HG03378 (cell line): ENCODE data around the gene ULK3.

ENCODE experiments used
- ATAC-seq: cut with Tn5 transposase; IDR thresholded peaks from one replicate; pipeline ENCODE4 v1.9.1; 2021; ENCODE audit warnings: mild to moderate bottlenecking, moderate library complexity; ENCODE audit not compliant: unreplicated experiment

The ULK3 gene

DNA sequence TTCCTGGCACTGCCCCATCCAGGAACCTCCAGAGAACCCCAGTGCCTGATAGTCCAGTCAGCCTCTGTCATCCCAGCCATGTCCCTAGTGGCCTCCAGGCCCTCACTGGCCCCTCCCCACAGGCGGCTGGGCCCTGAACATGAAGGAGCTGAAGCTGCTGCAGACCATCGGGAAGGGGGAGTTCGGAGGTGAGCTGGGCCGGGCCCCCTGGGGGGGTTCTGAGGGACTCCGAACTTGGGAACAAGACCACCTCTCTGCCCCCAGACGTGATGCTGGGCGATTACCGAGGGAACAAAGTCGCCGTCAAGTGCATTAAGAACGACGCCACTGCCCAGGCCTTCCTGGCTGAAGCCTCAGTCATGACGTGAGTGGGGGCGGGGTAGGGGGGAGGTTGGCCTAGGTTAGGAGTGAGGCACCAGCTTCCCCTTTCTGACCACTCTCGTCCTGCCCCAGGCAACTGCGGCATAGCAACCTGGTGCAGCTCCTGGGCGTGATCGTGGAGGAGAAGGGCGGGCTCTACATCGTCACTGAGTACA is 42.3 kb downstream of the ULK3 start:
- no peak for ATAC-seq

GRCh38 chr15:74799856-74800558 is 42.9 kb downstream of the ULK3 start:
- ATAC-seq = no peak

- ATAC-seq = no peak
These were observed 43.6 kb downstream of the ULK3 start for GRCh38 chr15:74799255-74799855.

GRCh38 chr15:74798388-74799254 is 44.3 kb downstream of the ULK3 start:
- ATAC-seq = no peak

DNA sequence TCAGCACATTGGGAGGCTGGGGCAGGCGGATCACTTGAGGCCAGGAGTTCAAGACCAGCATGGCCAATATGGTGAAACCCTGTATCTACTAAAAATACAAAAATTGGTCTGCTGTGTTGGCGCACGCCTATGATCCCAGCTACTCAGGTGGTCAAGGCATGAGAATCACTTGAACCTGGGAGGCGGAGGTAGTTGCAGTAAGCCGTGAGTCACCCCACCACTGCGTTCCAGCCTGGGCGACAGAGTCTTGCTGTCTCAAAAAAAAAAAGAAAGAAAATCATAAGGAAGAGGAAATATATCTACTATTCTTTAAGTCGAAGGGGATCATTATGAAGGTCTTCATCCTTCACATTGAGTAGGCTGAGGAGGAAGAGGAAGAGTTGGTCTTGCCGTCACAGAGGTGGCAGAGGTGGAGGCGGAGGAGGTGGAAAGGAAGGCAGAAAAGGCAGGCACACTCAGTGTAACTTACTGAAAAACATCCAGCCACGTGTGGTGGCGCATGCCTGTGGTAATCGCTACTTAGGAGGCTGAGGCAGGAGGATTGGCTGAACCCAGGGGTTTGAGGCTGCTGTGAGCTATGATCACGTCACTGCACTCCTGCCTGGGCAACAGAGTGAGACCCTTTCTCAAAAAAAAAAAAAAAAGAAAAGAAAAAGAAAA is 46.9 kb downstream of the ULK3 start:
- no peak for ATAC-seq

DNA sequence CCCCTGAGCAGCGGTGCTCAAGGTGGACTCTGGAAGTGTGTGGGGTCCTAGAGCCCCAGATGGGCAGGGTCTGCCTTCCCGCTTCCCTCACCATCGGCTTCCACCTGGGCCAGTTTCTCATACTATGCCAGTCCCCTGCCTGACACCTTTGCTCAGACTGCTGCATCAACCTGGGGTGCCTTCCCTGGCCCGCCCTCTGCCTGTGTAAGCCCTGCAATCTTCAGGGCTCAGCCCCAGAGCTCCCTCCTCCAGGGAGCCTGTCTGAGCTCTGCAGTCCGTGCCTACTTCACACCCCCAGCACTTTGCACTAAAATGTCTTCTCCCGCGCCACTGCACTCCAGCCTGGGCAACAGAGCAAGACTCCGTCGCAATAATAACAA is 48.0 kb downstream of the ULK3 start:
- ATAC-seq = no peak

- no peak for ATAC-seq
These were observed 48.5 kb downstream of the ULK3 start for GRCh38 chr15:74794248-74794969.

- no peak for ATAC-seq
These were observed 49.6 kb downstream of the ULK3 start for GRCh38 chr15:74793135-74794028.

DNA sequence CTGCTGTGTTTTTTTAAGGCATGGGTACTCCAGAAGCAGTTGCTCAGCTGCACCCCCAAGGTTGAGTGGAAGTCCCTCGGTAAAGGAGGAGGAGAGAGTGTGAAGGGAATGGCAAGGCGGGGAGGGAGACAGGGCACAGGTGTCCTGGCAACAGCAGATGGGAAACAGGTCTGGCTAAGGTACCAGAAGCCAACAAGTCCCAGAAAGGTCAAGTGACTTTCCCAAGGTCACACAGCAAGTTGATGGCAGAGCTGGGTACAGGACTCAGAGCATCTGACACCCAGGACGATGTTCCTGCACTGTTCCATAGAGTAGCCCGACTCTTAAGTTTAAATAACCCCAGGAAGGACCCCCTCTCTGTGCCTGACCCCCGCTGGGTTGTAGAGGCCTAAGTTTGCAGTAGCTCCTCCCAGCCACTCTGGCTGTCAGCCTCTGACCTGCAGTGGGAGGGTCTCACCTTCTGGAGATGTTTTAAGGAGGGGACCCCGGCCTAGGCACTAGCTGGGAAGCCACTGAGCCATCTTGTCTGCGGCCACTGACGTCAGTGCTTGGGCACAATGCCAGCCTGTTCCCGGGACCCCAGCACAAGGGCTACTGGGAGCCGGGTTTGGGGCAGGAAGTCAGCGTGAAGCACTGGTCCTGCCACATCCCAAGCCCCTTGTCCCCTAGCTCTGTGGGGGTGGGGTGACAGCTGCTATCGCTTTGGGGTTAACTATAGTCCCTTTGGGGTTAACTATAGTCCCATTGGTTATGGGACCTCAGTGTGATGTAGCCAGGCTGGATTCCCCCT is 50.5 kb downstream of the ULK3 start:
- no peak for ATAC-seq

DNA sequence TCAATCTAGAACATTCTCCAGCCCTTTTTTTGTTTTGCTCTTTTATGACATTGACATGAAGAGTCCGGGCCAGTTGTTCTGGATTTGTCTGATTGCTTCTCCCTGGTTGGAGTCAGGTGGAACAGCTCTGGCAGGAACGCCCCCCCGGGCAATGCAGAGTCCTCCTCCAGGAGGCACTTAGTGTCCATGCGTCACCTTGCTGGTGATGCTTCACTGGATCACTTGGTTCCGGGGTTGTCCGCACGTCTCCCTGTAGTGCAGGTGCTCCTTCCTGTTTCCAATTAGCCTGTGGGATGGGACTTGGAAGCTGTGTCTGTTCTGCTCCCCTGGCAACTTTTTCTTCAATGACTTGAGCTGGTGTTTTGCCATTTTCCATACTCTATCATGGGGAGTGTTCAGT is 51.3 kb downstream of the ULK3 start:
- no peak for ATAC-seq

DNA sequence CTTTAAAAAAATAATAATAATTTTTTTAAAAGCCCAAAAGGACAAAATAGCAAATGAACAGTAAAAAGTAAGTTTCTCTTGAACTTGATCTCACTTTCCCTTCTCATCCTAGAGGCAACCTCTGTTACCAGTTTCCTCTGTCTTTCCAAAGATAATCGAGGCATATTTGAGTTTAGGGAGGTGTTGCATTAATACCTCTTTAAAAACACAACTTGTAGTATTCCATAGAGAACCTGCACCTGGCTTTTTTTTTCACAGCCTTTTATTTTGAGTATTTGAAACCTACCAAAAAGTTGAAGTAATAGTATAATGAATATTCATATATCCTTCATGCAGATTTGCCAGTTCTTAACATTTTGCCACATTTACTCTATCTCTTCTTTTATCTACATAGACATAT is 51.9 kb downstream of the ULK3 start:
- no peak for ATAC-seq

- no peak for ATAC-seq
These were observed 52.7 kb downstream of the ULK3 start for GRCh38 chr15:74790080-74790916.

GRCh38 chr15:74789741-74790079 is 53.2 kb downstream of the ULK3 start:
- no peak for ATAC-seq

- ATAC-seq = no peak
These were observed 53.8 kb downstream of the ULK3 start for GRCh38 chr15:74789171-74789631.

GRCh38 chr15:74788683-74789151 is 54.2 kb downstream of the ULK3 start:
- ATAC-seq = peak; percentile 28

GRCh38 chr15:74788042-74788682 is 54.8 kb downstream of the ULK3 start:
- ATAC-seq = no peak
